Ovary (tissue), 3 donors: ENCODE data around the gene WTAP.

Source experiments
- EP300 ChIP-seq: sonication (generic); formaldehyde crosslinking; IDR thresholded peaks from one replicate; pipeline ENCODE4 v1.6.1; 2017; ENCODE audit warnings: antibody characterized with exemption
- POLR2A ChIP-seq: fragments of 450-650 bp; IDR thresholded peaks from one replicate; pipeline ENCODE4 v1.6.1; 2017; ENCODE audit warnings: antibody characterized with exemption, mild to moderate bottlenecking, moderate library complexity
- TF ChIP-seq, protein P1 (sequence below), 3 donors: fragments of 450-650 bp in 2 of 3; fragments of 200-600 bp in 1 of 3; IDR thresholded peaks; one replicate each; pipeline versions ENCODE4 v1.5.1 to v1.8.0; 2016 to 2022; ENCODE audit warnings: antibody characterized with exemption in 3 of 3, mild to moderate bottlenecking in 1 of 3
- donor health status: DM: no; HTN: no; CAD: no.

GRCh38 chr6:159761129-159761872 lies 34.0 kb downstream of the WTAP start:
- TF ChIP-seq, protein P1, sequence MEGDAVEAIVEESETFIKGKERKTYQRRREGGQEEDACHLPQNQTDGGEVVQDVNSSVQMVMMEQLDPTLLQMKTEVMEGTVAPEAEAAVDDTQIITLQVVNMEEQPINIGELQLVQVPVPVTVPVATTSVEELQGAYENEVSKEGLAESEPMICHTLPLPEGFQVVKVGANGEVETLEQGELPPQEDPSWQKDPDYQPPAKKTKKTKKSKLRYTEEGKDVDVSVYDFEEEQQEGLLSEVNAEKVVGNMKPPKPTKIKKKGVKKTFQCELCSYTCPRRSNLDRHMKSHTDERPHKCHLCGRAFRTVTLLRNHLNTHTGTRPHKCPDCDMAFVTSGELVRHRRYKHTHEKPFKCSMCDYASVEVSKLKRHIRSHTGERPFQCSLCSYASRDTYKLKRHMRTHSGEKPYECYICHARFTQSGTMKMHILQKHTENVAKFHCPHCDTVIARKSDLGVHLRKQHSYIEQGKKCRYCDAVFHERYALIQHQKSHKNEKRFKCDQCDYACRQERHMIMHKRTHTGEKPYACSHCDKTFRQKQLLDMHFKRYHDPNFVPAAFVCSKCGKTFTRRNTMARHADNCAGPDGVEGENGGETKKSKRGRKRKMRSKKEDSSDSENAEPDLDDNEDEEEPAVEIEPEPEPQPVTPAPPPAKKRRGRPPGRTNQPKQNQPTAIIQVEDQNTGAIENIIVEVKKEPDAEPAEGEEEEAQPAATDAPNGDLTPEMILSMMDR (IDR thresholded peaks at IDR 0.05): no peak
- TF ChIP-seq EP300: no peak
- no peak for TF ChIP-seq POLR2A
